Fibroblast of skin of left biceps (primary cell): ENCODE results near the gene RARRES1.

ENCODE experiments used
- DNase-seq, 2 experiments: peaks; one replicate each; pipeline ENCODE4 v3.0.0-alpha.2; 2013; ENCODE audit warnings: low read depth in 2 of 2

RARRES1 gene

DNA sequence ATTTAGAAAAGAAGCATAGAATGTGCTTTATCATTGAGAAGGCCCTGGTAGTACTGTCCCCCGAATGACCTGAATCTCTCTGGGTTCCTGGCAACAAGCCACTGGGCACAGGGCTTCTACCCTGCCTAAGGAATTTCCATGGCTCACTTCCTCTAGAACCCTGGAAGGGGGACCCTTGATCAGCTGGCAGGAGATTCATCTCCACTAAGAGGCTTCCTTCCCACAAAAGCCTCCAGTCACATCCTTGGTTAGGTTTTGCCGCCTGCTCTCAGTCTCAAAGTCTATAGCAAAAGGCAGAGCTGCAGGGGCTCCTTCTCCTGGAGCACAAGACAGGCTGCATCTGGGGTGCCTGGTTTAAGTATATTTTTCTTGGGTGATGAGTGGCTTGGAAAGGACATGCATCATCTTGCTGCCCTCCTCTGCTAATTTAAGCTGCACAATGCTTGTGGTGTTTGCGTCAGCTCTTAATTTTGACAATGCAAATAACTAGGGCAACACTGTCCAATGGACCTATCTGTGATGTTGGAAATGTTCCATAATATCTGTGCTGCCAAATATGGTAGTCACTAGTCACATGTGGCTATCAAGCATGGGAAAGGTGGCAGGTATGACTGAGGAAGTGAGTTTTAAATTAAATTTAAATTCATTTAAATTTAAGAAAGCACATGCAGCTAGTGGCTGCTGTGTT is 33.4 kb upstream of the RARRES1 start:
- DNase-seq: no peak

DNA sequence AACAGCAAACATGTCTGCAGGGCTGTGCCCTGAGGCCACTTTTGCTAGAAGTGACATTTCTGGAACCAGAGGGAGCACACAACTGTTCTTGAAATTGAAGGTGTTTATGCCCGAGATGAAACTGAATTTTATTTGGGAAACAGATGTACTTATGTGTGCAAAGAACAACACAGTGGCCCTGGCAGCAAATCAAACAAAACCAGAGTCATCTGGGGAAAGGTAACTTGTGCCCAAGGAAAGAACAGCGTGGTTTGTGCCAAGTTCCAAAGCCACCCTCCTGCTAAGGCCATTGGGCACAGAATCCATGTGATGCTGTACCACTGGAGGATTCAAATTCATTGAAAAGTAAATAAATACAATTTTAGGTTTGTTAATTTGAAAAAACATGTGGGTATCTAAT is 31.2 kb upstream of the RARRES1 start:
- no peak for DNase-seq

DNA sequence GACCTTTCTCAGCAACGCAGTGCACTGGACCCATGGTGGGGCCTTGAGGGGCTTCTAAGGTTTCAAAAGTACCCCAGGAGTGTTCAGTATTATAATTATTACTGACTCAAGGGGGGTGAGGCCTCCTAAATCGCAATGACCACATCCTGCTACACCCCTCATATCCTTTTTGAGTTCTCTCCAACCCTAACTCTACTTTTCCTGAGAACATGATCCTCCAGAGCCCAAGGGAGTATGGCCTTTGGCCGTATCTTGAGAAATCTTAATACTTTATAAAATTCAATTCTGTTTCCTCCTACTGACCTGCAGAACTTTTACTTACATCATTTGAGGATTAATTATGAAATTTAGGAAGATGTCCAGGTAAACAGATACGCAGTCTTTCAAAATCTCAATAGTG is 30.4 kb upstream of the RARRES1 start:
- no peak for DNase-seq

DNA sequence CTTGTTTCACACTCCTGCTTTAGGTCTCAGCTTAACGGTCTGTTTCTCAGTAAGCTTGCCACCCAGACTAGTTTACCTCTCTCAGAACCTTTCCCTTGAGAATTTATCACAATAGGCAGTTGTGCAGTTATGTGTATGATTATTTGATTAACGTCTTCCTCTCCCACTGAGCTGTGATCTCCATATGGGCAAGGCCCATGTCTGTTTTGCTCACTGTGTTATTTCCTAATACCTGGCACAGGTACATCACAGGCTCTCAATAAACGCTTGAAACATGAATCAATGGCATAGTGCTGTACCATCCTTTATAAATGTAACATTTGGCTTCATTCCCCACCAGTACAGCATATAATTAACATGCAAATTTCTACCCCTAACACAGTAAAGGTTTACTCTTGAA is 29.1 kb upstream of the RARRES1 start:
- DNase-seq: no peak

DNA sequence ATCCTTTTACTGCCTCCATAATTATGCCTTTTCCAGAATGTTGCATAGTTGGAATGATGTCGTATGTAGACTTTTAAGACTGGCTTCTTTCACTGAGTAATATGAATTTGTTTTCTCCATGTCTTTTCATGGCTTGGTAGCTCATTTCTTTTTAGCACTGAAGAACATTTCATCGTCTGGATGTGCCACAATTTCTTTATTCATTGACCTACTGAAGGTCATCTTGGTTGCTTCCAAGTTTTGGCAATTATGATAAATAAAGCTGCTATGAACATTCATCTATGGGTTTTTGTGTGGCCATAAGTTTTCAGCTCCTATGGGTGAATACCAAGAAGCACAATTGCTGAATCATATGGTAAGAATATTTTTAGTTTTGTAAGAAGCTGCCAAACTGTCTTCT is 23.2 kb upstream of the RARRES1 start:
- DNase-seq: no peak

DNA sequence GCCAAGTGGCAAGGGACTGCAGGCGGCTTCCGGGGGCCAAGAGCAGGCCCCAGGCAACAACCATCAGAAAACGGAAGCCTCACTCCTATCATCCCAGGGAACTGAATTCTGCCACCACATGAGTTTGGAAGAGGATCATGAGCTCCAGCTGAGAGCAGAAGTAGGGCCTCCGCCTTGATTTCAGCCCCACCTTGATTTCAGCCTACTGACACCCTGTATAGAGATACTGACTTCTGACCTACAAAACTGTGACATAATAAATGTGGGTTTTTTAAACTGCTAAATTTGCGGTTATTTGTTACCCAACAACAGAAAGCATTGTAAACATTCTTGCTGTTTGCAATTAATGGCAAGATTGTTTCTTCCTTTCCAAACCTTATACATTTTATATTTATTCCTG is 21.6 kb upstream of the RARRES1 start:
- no peak for DNase-seq

DNA sequence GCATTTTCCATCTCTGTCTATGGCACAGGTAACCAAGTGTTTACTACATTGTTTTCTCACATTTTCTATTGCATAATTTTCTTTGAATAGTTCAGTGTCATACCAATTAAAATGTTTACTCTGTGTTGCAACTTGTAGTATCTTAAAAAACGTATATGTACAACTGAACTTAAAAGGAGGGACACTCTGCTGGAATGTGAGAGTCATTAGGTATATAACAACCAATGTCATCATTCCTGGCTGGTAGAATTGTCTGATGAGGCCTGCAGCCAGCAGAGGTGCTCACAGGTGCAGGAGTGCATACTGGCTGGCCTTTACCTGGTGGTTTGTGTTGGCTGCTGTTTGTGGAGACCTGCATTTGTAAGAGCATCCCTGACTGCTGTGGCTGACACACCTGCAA is 19.1 kb upstream of the RARRES1 start:
- DNase-seq: no peak

DNA sequence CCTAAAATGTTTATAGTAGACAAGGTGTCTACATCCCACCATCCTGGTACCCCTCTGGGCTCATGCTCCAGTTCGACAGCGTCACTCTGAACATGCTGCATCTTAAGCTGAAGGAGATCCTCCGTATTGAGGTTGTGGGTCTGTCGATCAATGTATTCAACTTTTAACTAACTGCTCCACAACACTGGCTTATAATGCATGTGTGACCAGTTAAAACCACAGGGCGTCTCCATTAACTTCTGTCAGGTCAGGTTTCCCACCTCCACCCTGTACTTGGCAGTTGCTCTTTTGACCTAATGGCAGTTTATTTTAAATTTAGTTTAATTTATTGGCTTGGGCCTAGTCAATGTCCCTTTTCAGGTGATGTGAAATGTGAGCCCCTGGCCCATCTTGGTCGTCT is 17.8 kb upstream of the RARRES1 start:
- no peak for DNase-seq

DNA sequence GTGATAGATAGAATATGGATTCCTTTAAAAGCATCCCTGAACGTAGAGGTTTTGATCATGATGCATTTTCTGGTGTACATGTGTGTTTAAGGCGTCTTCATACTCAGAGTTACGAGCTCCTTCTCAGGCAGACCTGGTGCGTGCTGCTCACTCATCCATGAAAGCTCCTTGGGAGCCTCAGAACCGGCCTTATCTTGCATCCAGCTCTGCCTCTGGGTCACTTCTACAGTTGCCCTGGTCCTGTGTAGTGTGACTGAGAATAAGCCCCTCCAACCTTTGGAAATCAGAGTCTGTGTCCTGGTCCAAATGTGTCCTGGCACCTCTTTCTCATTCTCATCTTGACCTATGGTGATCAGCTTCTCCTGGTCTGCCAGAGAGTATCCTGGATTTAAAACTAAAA is 17.3 kb upstream of the RARRES1 start:
- DNase-seq: no peak

DNA sequence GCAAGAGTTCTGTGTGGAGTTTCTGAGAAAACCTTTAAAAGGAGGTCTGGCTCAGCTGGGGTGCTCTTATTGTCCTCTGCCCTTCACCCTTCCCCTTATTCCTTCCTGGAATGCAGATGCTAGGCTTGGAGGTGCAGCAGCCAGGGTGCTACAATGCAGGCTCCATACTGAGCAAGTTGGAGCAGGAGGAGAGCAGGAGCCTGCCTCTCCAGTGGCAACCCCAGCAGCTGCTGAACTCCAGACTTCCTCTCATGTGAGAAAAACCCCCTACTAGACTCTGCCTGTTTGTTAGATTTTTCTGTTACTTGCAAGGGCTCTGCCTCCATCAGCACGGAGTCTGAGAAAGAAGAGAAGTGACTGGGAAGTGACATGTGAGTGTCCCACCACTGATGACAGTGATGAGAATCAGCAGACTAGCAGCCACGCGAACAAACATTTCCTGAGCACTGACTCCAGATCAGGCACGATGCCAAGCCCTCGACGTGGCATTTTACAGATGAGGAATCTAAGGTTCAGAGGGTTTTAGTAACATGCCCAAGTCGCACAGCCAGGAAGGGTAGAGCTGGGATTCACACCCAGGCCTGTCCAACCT is 16.1 kb upstream of the RARRES1 start:
- DNase-seq: no peak

DNA sequence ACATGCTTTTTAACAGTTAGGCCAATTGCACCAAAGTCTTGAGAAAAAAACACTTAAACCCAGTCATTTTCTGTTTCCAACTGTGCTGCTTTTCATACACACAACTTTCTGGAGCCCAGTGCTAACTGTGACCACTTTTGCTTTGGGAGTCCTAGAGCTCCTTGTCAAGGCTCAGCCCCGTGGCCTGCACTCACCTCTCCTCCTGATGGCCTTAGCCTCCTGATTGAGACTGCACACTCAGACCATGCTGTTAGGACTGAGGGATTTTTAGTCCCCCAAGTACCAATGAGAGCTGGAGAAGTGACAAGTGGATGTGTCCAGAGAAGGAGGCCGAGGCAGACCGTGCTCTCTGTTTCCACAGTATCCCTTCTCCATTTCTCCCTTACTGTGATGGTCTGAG is 15.2 kb upstream of the RARRES1 start:
- DNase-seq: no peak

DNA sequence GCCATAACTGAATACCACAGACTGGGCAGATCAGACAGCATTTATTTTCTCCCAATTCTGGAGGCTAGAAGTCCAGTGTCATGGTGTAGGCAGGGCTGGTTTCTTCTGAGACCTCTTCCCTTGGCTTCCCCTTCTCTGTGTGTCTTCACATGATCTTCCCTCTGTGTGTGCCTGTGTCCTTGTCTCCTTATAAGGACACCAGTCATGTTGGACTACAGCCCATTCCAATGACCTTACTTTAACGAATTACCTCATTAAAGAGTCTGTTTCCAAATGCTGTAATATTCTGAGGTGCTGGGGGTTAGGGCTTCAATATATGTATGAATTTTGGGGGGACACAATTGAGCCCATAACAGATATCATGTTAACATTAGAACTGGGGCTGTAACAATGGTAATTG is 13.3 kb upstream of the RARRES1 start:
- no peak for DNase-seq

DNA sequence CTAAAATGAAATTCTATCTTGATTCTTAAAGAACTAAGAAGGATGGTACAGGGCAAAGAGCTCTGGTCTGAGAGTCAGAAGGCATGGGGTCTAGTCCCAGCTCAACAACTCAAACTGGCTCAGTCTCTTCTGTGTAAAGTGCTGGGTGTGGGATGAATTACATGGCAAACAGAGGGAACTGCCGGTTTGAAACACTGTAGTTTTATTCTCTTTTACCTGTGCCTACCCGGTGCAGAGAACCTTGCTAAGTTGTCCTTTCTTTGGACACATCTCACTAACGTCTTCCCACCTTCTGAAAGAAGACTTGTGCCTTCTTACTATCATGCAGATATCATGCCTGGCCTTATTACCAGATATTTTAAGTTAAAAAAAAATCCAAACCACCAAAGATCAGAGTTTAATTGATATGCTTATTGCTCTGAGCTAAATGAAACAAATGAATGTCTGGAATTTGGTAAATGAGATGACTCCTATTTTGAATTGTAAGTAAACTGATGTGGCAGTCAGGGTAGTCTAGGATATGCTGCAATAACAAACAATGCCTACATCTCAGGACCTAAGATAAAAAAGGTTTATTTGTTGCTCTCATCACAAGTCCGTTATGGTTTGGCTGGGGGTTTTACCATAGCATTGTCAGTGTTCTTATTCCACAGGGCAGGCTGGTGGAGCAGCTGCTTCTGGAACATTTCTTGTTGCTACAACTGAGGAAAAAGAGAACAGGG is 12.5 kb upstream of the RARRES1 start:
- no peak for DNase-seq

DNA sequence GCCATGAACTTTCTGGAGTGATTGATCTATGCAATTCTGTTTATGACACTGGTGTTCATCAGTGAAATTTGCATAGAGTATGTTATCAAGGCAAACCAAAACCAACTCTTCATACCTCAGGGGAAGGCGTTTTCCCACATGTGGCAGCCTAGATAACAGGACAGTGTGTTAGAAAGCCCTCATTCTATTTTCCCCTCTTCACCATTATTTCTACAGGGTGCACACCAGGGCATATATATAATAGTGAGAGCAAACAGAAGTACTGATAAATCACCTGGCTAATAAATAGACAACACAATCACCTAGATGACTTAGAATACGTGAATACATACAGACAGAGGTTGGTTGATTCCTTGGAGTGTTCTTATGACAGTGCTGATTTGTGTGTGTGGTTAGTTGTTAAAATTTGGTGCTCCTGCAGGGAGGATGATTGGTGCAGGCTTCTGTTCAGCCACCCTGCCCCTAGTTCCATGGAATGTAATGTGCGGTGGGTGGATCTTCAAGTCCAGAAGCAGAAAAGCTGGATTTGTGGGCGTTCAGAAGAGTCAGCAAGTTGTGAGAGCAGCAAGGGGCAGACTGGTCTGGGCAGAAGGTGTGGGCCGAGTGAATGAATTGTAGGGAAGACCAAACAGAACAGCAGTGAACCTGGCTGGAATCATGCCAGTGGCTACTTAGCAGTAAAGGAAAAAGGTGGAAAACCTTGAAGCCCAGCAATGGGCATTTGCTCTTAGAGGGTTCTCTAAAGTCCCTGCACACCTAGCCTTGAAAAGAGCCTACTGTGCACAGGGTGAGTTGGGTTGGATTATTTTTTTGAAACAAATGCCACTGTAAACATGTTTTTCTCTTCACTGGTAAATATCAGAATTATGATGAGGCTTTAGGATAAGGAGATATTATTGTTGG is 11.7 kb upstream of the RARRES1 start:
- DNase-seq: no peak

DNA sequence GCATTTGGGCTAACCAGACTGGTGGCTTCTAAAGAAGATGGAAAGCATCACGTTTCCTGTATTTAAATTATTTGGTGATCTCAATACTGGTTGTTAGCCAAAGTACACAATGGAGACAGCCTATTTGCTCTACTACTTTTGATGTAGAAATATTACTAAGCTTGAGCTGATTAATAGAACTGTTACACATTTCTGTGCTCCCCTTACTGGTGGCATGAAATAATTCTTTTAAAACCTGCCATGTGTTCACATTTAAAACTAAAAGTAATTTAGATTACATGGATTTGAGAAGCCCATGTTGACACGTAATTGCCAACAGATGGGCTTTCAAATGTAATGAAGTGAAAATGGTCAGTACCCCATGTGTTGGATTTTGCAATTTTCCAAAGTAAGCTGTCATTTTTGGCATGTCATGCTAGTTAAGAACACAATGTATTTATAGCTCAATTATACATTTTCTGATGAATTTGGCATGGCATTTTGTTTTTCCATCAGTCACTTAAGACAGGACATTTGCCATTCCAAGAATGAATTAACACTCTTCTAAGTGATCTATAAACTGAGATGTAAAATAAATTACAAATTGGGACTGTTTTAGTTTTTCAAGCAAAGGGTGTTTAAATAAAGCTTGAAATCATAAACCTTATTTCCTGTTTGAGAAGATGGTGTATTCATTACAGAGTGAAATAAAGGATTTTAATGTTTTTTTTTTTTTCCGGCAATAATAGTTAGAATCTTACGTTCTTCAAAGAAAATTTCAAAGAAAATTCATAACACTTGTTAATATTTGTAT is 10.8 kb upstream of the RARRES1 start:
- peak; percentile 85 to 86 for DNase-seq

DNA sequence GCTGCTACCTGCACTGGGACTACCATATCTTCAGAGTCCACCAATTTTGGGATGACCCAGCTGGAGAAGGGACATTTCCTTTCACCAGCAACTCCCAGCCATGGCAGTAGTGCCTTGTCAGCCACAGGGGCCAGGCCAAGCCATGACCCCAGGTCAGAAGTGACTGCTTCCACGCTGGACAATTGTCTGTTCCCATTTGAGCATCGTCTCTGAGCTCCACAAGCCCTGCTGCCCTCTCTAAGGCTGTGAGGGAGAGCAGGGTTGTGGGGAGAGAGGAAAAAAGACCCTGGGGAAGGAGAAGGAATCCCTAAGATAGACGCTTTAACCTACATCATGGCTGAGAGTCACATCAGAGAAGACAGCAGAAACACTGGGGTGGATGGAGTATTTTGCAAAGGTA is 7.4 kb upstream of the RARRES1 start:
- no peak for DNase-seq

DNA sequence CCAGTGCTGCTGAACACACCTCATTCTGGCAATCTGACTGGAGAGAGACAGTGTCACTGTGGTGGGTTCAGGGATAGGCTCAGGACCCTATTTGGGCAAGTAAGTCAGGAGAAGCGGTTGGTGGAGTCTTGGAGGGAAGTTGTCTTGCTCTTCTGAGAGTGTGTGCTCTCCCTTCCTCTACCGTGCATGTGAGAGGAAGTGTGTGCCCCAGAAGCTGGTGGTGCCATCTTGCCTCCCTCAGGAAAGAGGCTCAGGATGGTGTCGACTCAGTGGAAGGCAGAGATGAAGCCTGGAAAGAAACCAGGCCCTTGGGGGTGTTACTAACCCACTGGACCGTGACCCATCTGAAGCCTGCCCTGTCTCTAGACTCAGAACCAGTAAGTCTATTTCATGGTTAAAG is 6.8 kb upstream of the RARRES1 start:
- no peak for DNase-seq

DNA sequence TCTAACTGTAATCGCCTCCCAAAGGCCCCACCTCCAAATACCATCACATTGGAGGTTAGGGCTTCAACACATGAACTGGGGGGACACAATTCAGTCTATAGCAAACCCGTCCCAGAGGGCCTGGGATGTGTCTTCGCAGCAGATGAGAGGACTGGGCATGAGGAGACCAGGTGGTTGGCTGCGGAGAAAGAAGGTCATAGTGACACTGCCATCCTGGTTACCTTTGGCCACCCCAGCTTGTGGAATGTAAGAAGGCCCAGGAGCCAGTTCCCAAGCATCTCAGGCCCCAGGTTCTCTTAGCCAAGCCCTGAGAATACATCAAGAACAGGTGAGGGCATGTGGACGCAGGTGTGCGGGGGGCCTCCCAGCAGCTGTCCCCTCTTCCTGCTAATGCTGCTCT is 6.4 kb upstream of the RARRES1 start:
- no peak for DNase-seq

DNA sequence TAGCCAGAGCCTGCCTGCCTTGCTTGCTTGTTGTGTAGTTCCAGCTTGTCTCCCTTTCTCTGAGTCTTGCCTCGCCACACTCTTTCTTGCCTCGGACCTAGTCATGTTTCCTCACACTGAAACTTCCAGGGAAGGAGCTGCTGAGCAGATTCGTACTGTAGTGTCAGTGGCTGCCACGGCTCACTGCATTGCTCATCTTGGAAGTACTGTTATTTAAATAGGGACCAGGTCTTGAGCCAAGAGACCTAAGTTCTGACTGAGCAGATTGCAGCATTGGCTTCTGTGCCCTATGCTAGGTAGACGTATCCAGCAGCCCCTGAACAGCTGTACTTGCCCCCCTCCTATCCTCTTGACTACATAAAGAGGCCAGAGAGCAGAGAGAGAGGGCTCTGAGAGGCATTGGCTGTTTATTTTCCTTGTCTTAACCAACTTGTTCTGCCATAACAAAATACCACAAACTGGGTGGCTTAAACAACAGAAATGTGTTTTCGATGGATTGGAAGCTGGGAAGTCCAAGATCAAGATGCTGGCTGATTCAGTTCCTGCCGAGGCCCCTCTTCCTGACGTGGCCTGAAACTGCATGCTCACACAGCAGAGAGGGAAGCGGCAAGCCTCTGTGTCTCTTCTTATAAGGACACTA is 5.8 kb upstream of the RARRES1 start:
- DNase-seq: no peak

DNA sequence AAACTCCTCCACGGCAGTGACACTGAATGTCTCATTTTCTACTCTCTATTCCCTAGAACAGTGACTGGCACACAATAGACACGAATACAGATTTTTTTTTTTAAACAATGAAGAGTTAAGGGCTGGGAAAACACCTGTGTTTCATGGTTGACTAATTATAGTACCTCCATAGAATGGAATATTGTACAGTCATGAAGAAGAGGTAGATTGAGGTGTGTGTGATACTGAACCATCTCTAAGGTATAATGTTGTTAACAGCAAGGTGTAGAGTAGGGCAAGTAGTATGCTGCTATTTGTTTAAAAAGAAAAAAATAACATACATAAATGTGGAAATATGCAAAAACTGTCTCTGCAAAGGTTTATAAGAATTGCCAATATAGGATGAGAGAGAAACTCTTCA is 5.2 kb upstream of the RARRES1 start:
- no peak for DNase-seq
